GM20000 (cell line): ENCODE measurements around the gene ALG14.

Experiments used
- DNase-seq: peaks from one replicate; pipeline ENCODE4 v3.0.0; 2012; ENCODE audit warnings: low spot score
- CTCF ChIP-seq: IDR thresholded peaks from 2 replicates; pipeline ENCODE4 v1.5.1; 2012; ENCODE audit warnings: mild to moderate bottlenecking, control low read depth; ENCODE audit errors: extremely low read depth, missing control alignments

ALG14 gene

GRCh38 chr1:94971491-94971924 lies 101.2 kb downstream of the ALG14 start:
- TF ChIP-seq CTCF = no peak
- DNase-seq = no peak

DNA sequence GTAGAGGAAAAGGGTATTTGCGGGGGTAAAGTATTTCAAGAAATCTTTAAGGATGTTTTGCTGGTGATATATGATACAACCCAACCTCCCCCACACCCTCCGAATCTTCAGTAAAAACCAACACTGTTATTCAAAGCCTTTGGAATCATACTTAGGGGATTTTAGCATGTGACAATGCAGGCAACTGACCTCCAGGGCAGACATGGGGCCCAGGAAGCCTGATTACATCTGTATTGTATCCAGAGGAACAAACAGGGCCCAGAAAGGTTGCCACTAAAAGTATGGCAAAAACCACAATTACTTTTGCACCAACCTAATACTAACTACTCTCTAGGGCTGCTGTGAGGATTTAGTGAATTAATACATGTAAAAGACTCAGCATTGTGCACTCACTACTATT lies 102.0 kb downstream of the ALG14 start:
- DNase-seq = no peak
- no peak for TF ChIP-seq CTCF

GRCh38 chr1:94969137-94969536 lies 103.6 kb downstream of the ALG14 start:
- TF ChIP-seq CTCF = no peak

GRCh38 chr1:94966033-94966432 lies 106.7 kb downstream of the ALG14 start:
- DNase-seq = no peak
- no peak for TF ChIP-seq CTCF

More at GRCh38 chr1:94969137-94969536, 103.6 kb downstream of the ALG14 start:
- DNase-seq = no peak

GRCh38 chr1:94963864-94964263 lies 108.9 kb downstream of the ALG14 start:
- DNase-seq = no peak
- TF ChIP-seq CTCF = no peak

GRCh38 chr1:94962409-94963265 lies 110.1 kb downstream of the ALG14 start:
- peak; percentile 44 for DNase-seq
- no peak for TF ChIP-seq CTCF

- TF ChIP-seq CTCF = no peak
- DNase-seq = no peak
These were observed 110.8 kb downstream of the ALG14 start for GRCh38 chr1:94961988-94962387.
